ENCODE results near the gene LNX2.

The LNX2 gene

GRCh38 chr13:27620377-27621115 is at the start of gene LNX2:
Gene LNX2 (minus strand): TSS chr13:27620529. CDS start chr13:27581703, 38,826 bp downstream.
- in situ Hi-C loops (cut with MboI; ENCODE audit: low pct_unique_long_range_greater_than_20kb, low sequenced_read_pairs), result no loop called here

GRCh38 chr13:27667946-27668345 is 47.6 kb upstream of the LNX2 start:
- in situ Hi-C loops (cut with MboI; ENCODE audit: low pct_unique_long_range_greater_than_20kb, low sequenced_read_pairs), result no loop called here
- peak; percentile 9 for DNase-seq

More at GRCh38 chr13:27620377-27621115, at the start of gene LNX2:
- peak; percentile 97 for DNase-seq

- in situ Hi-C loops (cut with MboI; ENCODE audit: low pct_unique_long_range_greater_than_20kb, low sequenced_read_pairs), result no loop called here
- no peak for DNase-seq
These were observed 46.6 kb upstream of the LNX2 start for GRCh38 chr13:27666951-27667350.

- in situ Hi-C loops (cut with MboI; ENCODE audit: low pct_unique_long_range_greater_than_20kb, low sequenced_read_pairs), result no loop called here
These were observed 45.4 kb upstream of the LNX2 start for GRCh38 chr13:27665761-27666160.

GRCh38 chr13:27665333-27665732 is 45.0 kb upstream of the LNX2 start:
- no peak for DNase-seq
- in situ Hi-C loops (cut with MboI; ENCODE audit: low pct_unique_long_range_greater_than_20kb, low sequenced_read_pairs), result no loop called here

More at GRCh38 chr13:27665761-27666160, 45.4 kb upstream of the LNX2 start:
- DNase-seq, result no peak

- no peak for DNase-seq
- in situ Hi-C loops (cut with MboI; ENCODE audit: low pct_unique_long_range_greater_than_20kb, low sequenced_read_pairs), result no loop called here
These were observed 43.6 kb upstream of the LNX2 start for GRCh38 chr13:27663947-27664346.

- in situ Hi-C loops (cut with MboI; ENCODE audit: low pct_unique_long_range_greater_than_20kb, low sequenced_read_pairs), result no loop called here
- no peak for DNase-seq
These were observed 42.6 kb upstream of the LNX2 start for GRCh38 chr13:27662738-27663470.

- in situ Hi-C loops (cut with MboI; ENCODE audit: low pct_unique_long_range_greater_than_20kb, low sequenced_read_pairs), result no loop called here
- no peak for DNase-seq
These were observed 40.7 kb upstream of the LNX2 start for GRCh38 chr13:27661017-27661416.

GRCh38 chr13:27660511-27660910 is 40.2 kb upstream of the LNX2 start:
- no peak for DNase-seq
- in situ Hi-C loops (cut with MboI; ENCODE audit: low pct_unique_long_range_greater_than_20kb, low sequenced_read_pairs), result no loop called here

GRCh38 chr13:27659145-27659865 is 39.0 kb upstream of the LNX2 start:
- DNase-seq, result no peak
- in situ Hi-C loops (cut with MboI; ENCODE audit: low pct_unique_long_range_greater_than_20kb, low sequenced_read_pairs), result no loop called here

- in situ Hi-C loops (cut with MboI; ENCODE audit: low pct_unique_long_range_greater_than_20kb, low sequenced_read_pairs), result no loop called here
- DNase-seq, result no peak
These were observed 38.2 kb upstream of the LNX2 start for GRCh38 chr13:27658546-27658945.

GRCh38 chr13:27657724-27658123 is 37.4 kb upstream of the LNX2 start:
- DNase-seq, result no peak
- in situ Hi-C loops (cut with MboI; ENCODE audit: low pct_unique_long_range_greater_than_20kb, low sequenced_read_pairs), result no loop called here

GRCh38 chr13:27654816-27655215 is 34.5 kb upstream of the LNX2 start:
- DNase-seq, result no peak
- in situ Hi-C loops (cut with MboI; ENCODE audit: low pct_unique_long_range_greater_than_20kb, low sequenced_read_pairs), result no loop called here

GRCh38 chr13:27654059-27654458 is 33.7 kb upstream of the LNX2 start:
- in situ Hi-C loops (cut with MboI; ENCODE audit: low pct_unique_long_range_greater_than_20kb, low sequenced_read_pairs), result no loop called here
- no peak for DNase-seq

- DNase-seq, result no peak
- in situ Hi-C loops (cut with MboI; ENCODE audit: low pct_unique_long_range_greater_than_20kb, low sequenced_read_pairs), result no loop called here
These were observed 30.0 kb upstream of the LNX2 start for GRCh38 chr13:27650312-27650711.

GRCh38 chr13:27644302-27644701 is 24.0 kb upstream of the LNX2 start:
- DNase-seq, result no peak
- in situ Hi-C loops (cut with MboI; ENCODE audit: low pct_unique_long_range_greater_than_20kb, low sequenced_read_pairs), result no loop called here

- in situ Hi-C loops (cut with MboI; ENCODE audit: low pct_unique_long_range_greater_than_20kb, low sequenced_read_pairs), result no loop called here
- DNase-seq, result no peak
These were observed 23.2 kb upstream of the LNX2 start for GRCh38 chr13:27643334-27644132.

GRCh38 chr13:27641711-27642502 is 21.6 kb upstream of the LNX2 start:
- in situ Hi-C loops (cut with MboI; ENCODE audit: low pct_unique_long_range_greater_than_20kb, low sequenced_read_pairs), result no loop called here
- no peak for DNase-seq
